Measurements from ENCODE around the gene PSME3IP1.

The PSME3IP1 gene

GRCh38 chr16:57196286-57196685 is 10.4 kb upstream of the PSME3IP1 start:
- Histone ChIP-seq H3K36me3 (ENCODE audit: control insufficient read depth, low read length) (no peaks in the 10 kb centered on the region), H3K79me2 (ENCODE audit: control insufficient read depth, low read length) (peaks cover 56% of the 10 kb centered on the region), H3F3A (ENCODE audit: control insufficient read depth, insufficient read depth) (no peaks in the 10 kb centered on the region), H3K9me2 (replicated peaks; ENCODE audit: control insufficient read depth, low read length) (no peaks in the 10 kb centered on the region), H3K27me3 (ENCODE audit: control insufficient read depth, low read length) (no peaks in the 10 kb centered on the region), H3K4me1 (ENCODE audit: control insufficient read depth, low read length) (no peaks in the 10 kb centered on the region; the same call in 1 of the 2 replicates), H3K4me3 (ENCODE audit: low read length) (no peak overlapping the region), H3K27ac (ENCODE audit: low read depth, low read length) (no peak overlapping the region), H3K9me3 (ENCODE audit: control insufficient read depth, insufficient read depth, low read length) (no peaks in the 10 kb centered on the region), H4K20me1 (ENCODE audit: control insufficient read depth, insufficient read depth, low read depth, low read length) (peaks cover 7% of the 10 kb centered on the region; the same call in 1 of the 2 replicates), H3K4me2 (ENCODE audit: low read length) (no peak overlapping the region)
- no peak for TF ChIP-seq CTCF (IDR thresholded peaks at IDR 0.05; ENCODE audit: low read depth, low read length, poor library complexity, severe bottlenecking)
- no peak for TF ChIP-seq EZH2phosphoT487 (IDR thresholded peaks at IDR 0.05; ENCODE audit: borderline replicate concordance, low read length)

DNA sequence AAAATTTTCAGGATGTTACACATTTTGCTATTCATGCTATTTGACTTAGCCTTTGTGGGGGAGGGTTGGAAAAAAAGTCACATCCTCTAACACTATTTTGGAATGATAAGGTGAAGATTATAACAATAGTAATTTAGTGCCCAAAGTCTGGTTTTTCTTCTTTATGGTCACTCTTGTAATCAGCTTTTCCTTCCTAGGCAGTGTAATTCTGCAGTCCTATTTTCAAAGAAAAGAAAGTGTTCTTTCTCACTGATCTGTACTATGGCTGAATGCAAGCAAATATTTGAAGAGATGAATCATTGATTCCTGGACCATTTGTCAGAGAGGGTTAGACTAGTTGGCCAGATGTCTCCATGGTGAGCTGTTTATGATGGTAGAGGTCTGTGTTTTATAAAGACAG is 8.7 kb upstream of the PSME3IP1 start:
- TF ChIP-seq CTCF (IDR thresholded peaks at IDR 0.05; ENCODE audit: low read depth, low read length, poor library complexity, severe bottlenecking) (no peak), EZH2phosphoT487 (IDR thresholded peaks at IDR 0.05; ENCODE audit: borderline replicate concordance, low read length) (no peak)
- Histone ChIP-seq H3K27ac (ENCODE audit: low read depth, low read length) (no peak overlapping the region), H3K79me2 (ENCODE audit: control insufficient read depth, low read length) (peaks cover 74% of the 10 kb centered on the region), H3K4me2 (ENCODE audit: low read length) (no peak overlapping the region), H3F3A (ENCODE audit: control insufficient read depth, insufficient read depth) (no peaks in the 10 kb centered on the region), H3K9me3 (ENCODE audit: control insufficient read depth, insufficient read depth, low read length) (no peaks in the 10 kb centered on the region), H3K36me3 (ENCODE audit: control insufficient read depth, low read length) (no peaks in the 10 kb centered on the region; the same call in none of the 2 replicates), H3K4me3 (ENCODE audit: low read length) (no peak overlapping the region), H3K9me2 (replicated peaks; ENCODE audit: control insufficient read depth, low read length) (no peaks in the 10 kb centered on the region), H3K27me3 (ENCODE audit: control insufficient read depth, low read length) (no peaks in the 10 kb centered on the region), H3K4me1 (ENCODE audit: control insufficient read depth, low read length) (peaks cover 4% of the 10 kb centered on the region; the same call in 1 of the 2 replicates), H4K20me1 (ENCODE audit: control insufficient read depth, insufficient read depth, low read depth, low read length) (peaks cover 7% of the 10 kb centered on the region; the same call in 1 of the 2 replicates)

DNA sequence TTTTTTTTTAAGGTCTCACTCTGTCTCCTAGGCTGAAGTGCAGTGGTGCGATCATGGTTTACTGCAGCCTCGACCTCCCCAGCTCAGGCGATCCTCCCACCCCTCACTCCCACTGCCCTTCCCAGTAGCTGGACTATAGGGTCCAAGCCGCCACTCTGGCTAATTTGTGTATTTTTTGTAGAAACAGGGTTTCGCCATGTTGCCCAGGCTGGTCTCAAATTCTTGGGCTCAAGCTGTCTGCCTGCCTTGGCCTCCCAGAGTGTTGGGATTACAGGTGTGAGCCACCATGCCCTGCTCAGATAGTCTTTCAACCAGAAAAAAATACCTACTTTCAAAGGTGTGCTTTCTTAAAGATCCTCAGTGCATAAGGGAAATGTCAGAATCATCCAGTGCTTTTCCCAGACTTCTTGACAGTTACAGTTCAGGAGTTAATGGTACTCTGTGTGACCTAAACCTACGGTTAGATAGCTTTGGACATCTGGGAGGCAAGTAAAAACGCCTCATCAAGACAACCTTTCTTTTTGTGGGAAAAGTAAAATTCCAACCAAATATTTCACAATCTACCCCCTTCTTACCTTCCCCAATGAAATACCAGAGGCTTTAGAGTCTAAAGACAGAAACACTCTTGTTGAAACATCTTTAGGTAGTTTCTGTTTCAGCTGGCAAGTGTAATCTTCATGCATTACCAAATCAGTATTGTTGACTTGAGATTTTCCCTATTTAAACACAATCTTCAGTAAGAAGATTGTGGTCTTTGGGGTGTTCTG is 7.1 kb upstream of the PSME3IP1 start:
- H3K4me3 ChIP-seq (ENCODE audit: low read length) = no peak overlapping the region
- H3F3A ChIP-seq (ENCODE audit: control insufficient read depth, insufficient read depth) = no peaks in the 10 kb centered on the region
- no peaks in the 10 kb centered on the region for H3K9me3 ChIP-seq (ENCODE audit: control insufficient read depth, insufficient read depth, low read length)
- H4K20me1 ChIP-seq (ENCODE audit: control insufficient read depth, insufficient read depth, low read depth, low read length) = peaks cover 7% of the 10 kb centered on the region; the same call in 1 of the 2 replicates
- H3K27me3 ChIP-seq (ENCODE audit: control insufficient read depth, low read length) = no peaks in the 10 kb centered on the region
- no peaks in the 10 kb centered on the region; the same call in none of the 2 replicates for H3K36me3 ChIP-seq (ENCODE audit: control insufficient read depth, low read length)
- no peak for TF ChIP-seq EZH2phosphoT487 (IDR thresholded peaks at IDR 0.05; ENCODE audit: borderline replicate concordance, low read length)
- no peak for TF ChIP-seq CTCF (IDR thresholded peaks at IDR 0.05; ENCODE audit: low read depth, low read length, poor library complexity, severe bottlenecking)
- peaks cover 85% of the 10 kb centered on the region for H3K79me2 ChIP-seq (ENCODE audit: control insufficient read depth, low read length)
- H3K9me2 ChIP-seq (replicated peaks; ENCODE audit: control insufficient read depth, low read length) = no peaks in the 10 kb centered on the region
- no peak overlapping the region for H3K4me2 ChIP-seq (ENCODE audit: low read length)
- no peak overlapping the region for H3K27ac ChIP-seq (ENCODE audit: low read depth, low read length)
- H3K4me1 ChIP-seq (ENCODE audit: control insufficient read depth, low read length) = peaks cover 7% of the 10 kb centered on the region

Measured in DOHH2 (cell line).